ENCODE results near the gene JARID2. TPM values are rescaled to one million over a fixed set of nuclear protein-coding genes. Genes with fewer than 3 reads are reported as not detected.

The JARID2 gene
- total RNA-seq, 1 experiment from 2014 or later, result 21.0 TPM

GRCh38 chr6:15344192-15344519 lies 98.3 kb downstream of the JARID2 start:
- DNase-seq (ENCODE audit: unreplicated experiment), result no peak
- Mint-ChIP-seq H3K27me3 (ENCODE audit: insufficient read depth, unreplicated experiment) (no peaks in the 10 kb centered on the region), H3K4me1 (ENCODE audit: insufficient read depth, unreplicated experiment) (peaks cover 17% of the 10 kb centered on the region), H3K36me3 (ENCODE audit: insufficient read depth, unreplicated experiment) (peaks cover 5% of the 10 kb centered on the region), H3K4me3 (ENCODE audit: unreplicated experiment) (no peak overlapping the region), H3K27ac (ENCODE audit: low read depth, unreplicated experiment) (no peak overlapping the region), H3K9me3 (ENCODE audit: unreplicated experiment) (no peaks in the 10 kb centered on the region)
- ChIA-PET CTCF (interaction anchor here (0.6 to 0.7 kb wide), 2 partner anchors 15 to 1077 kb away, joined by 3 read pairs; no protein-coding TSS in a partner anchor), POLR2A (interaction anchor here (0.5 to 1.7 kb wide), 5 partner anchors 9 to 929 kb away, joined by 3 to 6 read pairs (median 3); no protein-coding TSS in a partner anchor)
- no peak for TF ChIP-seq CTCF (IDR thresholded peaks at IDR 0.05; ENCODE audit: unreplicated experiment)
- BruUV-seq (replicated peaks), result no TSS peak
- intact Hi-C loops (cut with micrococcal nuclease), result no loop called here

- Mint-ChIP-seq H3K4me3 (ENCODE audit: unreplicated experiment) (no peak overlapping the region), H3K36me3 (ENCODE audit: insufficient read depth, unreplicated experiment) (peaks cover 5% of the 10 kb centered on the region), H3K9me3 (ENCODE audit: unreplicated experiment) (no peaks in the 10 kb centered on the region), H3K27ac (ENCODE audit: low read depth, unreplicated experiment) (no peak overlapping the region), H3K4me1 (ENCODE audit: insufficient read depth, unreplicated experiment) (peaks cover 18% of the 10 kb centered on the region), H3K27me3 (ENCODE audit: insufficient read depth, unreplicated experiment) (no peaks in the 10 kb centered on the region)
- CTCF ChIA-PET, result interaction anchor here (0.6 to 1.4 kb wide), 3 partner anchors 12 to 1078 kb away, joined by 3 read pairs; no protein-coding TSS in a partner anchor
- no peak for DNase-seq (ENCODE audit: unreplicated experiment)
- intact Hi-C loops (cut with micrococcal nuclease), result no loop called here
- TF ChIP-seq CTCF (IDR thresholded peaks at IDR 0.05; ENCODE audit: unreplicated experiment), result no peak
- POLR2A ChIA-PET, result interaction anchor here (1.1 to 1.7 kb wide), 4 partner anchors 8 to 64 kb away, joined by 3 to 6 read pairs (median 4); no protein-coding TSS in a partner anchor
- no TSS peak for BruUV-seq (replicated peaks)
Measured at GRCh38 chr6:15344831-15345230, 99.0 kb downstream of the JARID2 start.

- no peak overlapping the region for H3K27ac Mint-ChIP-seq (ENCODE audit: low read depth, unreplicated experiment)
- no peaks in the 10 kb centered on the region for H3K9me3 Mint-ChIP-seq (ENCODE audit: unreplicated experiment)
- peaks cover 14% of the 10 kb centered on the region for H3K4me1 Mint-ChIP-seq (ENCODE audit: insufficient read depth, unreplicated experiment)
- intact Hi-C loops (cut with micrococcal nuclease), result no loop called here
- H3K36me3 Mint-ChIP-seq (ENCODE audit: insufficient read depth, unreplicated experiment), result peaks cover 5% of the 10 kb centered on the region
- ChIA-PET CTCF (interaction anchor here (0.6 kb wide), 2 partner anchors 89 to 129 kb away, joined by 3 read pairs; no protein-coding TSS in a partner anchor), POLR2A (interaction anchor here (0.7 kb wide), 1 partner anchor 13 kb away, joined by 3 read pairs; no protein-coding TSS in a partner anchor)
- H3K4me3 Mint-ChIP-seq (ENCODE audit: unreplicated experiment), result no peak overlapping the region
- no TSS peak for BruUV-seq (replicated peaks)
- TF ChIP-seq CTCF (IDR thresholded peaks at IDR 0.05; ENCODE audit: unreplicated experiment), result no peak
- no peak for DNase-seq (ENCODE audit: unreplicated experiment)
- no peaks in the 10 kb centered on the region for H3K27me3 Mint-ChIP-seq (ENCODE audit: insufficient read depth, unreplicated experiment)
Measured at GRCh38 chr6:15346315-15346714, 100.4 kb downstream of the JARID2 start.

- H3K9me3 Mint-ChIP-seq (ENCODE audit: unreplicated experiment), result no peaks in the 10 kb centered on the region
- ChIA-PET POLR2A (no interaction called here), CTCF (no interaction called here)
- BruUV-seq (replicated peaks), result no TSS peak
- no peaks in the 10 kb centered on the region for H3K36me3 Mint-ChIP-seq (ENCODE audit: insufficient read depth, unreplicated experiment)
- intact Hi-C loops (cut with micrococcal nuclease), result no loop called here
- DNase-seq (ENCODE audit: unreplicated experiment), result no peak
- H3K4me1 Mint-ChIP-seq (ENCODE audit: insufficient read depth, unreplicated experiment), result peaks cover 20% of the 10 kb centered on the region
- H3K27ac Mint-ChIP-seq (ENCODE audit: low read depth, unreplicated experiment), result no peak overlapping the region
- no peaks in the 10 kb centered on the region for H3K27me3 Mint-ChIP-seq (ENCODE audit: insufficient read depth, unreplicated experiment)
- TF ChIP-seq CTCF (IDR thresholded peaks at IDR 0.05; ENCODE audit: unreplicated experiment), result no peak
- no peak overlapping the region for H3K4me3 Mint-ChIP-seq (ENCODE audit: unreplicated experiment)
Measured at GRCh38 chr6:15348528-15348927, 102.7 kb downstream of the JARID2 start.
